ENCODE measurements around the gene CDH26.
A peak's percentile ranks its signal among the peaks of the same experiment; 100 is the strongest.

CDH26 gene

DNA sequence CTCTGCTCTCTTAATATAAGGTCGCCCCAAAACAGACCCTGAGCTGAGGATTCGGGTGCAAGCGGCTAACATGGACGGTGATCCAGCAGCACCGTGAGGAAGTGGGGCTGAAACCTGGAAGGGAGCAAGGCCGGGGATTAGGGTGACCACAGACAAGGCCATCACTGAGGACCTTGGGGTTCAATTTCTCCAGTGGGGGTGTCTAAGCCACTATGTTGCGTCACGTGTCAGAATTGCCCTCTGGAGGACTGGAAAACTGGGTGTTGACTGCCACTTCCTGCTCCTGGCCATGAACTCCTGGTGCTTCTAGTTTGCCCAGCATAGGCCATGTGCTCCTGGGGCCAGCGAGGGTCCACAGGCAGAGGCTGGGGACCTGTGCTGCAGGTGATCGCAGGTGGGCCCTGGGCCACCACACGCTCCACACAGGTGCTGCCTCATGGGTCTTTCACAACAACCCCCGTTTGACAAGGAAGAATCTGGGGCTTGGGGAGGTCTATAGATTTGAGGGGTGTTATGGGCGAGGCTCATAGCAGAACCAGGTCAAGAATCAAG lies 101.9 kb downstream of the CDH26 start:
- FAIRE-seq (no peak), DNase-seq (ENCODE audit: low spot score) (no peak)

GRCh38 chr20:60060593-60060992 lies 102.4 kb downstream of the CDH26 start:
- FAIRE-seq: no peak
- DNase-seq (ENCODE audit: low spot score): no peak

- peak; percentile 46 for DNase-seq (ENCODE audit: low spot score)
- no peak for FAIRE-seq
Measured at GRCh38 chr20:60062431-60063047, 104.3 kb downstream of the CDH26 start.

DNA sequence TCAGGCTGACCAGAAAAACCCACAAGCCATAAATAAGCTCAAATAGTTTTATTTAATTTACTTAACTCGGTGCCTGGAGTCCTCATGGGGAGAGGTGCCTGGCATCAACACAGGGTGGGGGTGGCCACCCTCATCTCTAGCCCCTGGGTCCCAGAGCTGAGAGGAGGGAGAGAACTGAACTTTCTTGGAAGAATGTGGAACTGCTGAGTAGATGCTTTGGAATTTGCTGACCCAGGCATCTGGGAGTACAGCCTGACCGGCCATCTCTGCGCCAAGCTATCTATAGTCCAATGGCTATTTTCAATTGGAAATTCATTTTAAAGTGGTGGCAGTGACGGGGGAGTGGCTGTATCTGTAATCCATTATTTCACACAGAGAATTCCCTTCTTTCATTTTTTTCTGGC lies 104.8 kb downstream of the CDH26 start:
- peak; percentile 71 for DNase-seq (ENCODE audit: low spot score)
- FAIRE-seq: no peak

DNA sequence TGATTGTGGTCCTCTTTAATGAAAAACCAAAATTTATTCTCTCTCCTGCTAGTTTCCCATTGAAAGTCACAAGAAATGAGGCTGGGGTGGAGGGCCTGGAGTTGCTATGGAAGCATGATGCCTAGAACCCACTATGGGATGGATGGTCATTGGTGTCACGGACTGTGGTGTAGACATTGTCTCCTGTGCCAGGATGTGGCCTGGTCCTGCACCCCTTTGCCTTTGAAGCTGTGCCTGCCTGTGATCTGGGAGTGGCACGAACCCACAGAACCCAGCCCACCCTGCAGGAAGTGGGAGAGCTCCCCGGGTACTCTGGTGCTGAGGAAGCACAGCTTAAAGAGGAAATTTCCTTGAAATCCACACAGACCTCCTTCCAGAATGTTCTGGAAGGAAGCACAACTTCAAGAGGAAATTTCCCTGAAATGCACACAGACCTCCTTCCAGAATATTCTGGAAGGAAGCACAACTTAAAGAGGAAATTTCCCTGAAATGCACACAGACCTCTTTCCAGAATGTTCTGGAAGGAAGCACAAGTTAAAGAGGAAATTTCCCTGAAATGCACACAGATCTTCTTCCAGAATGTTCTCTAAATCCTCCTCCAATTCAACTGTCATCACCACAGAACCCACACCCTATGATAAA lies 105.6 kb downstream of the CDH26 start:
- FAIRE-seq: no peak
- DNase-seq (ENCODE audit: low spot score): no peak

Measured in urothelium cell line (cell line).